Stomach (tissue), 9 donors: ENCODE measurements around the gene CCSER1. TPM values are rescaled to one million over a fixed set of nuclear protein-coding genes. Genes with fewer than 3 reads are reported as not detected.

Experiments
- DNase-seq, 2 donors: peaks; one replicate each; pipeline versions ENCODE4 v3.0.0 to v3.0.0-alpha.2; 2013 to 2019
- H3K27ac ChIP-seq, 5 donors: fragments of 200-600 bp in 4 of 5; sonication (generic) in 4 of 5; one replicate each; pipeline ENCODE4 v1.5.1; 2013 to 2019; ENCODE audit warnings: mild to moderate bottlenecking in 1 of 5, moderate library complexity in 1 of 5
- H3K27me3 ChIP-seq, 3 donors: fragments of 200-600 bp; sonication (generic); one replicate each; pipeline ENCODE4 v1.5.1; 2017 to 2019; ENCODE audit warnings: mixed run types in 1 of 3
- H3K36me3 ChIP-seq, 4 donors: fragments of 200-600 bp; sonication (generic); 1 replicate in 3 of 4; 2 replicates in 1 of 4; pipeline ENCODE4 v1.5.1; 2016 to 2019
- H3K4me1 ChIP-seq, 4 donors: fragments of 200-600 bp; sonication (generic); one replicate each; pipeline ENCODE4 v1.5.1; 2016 to 2019
- H3K4me3 ChIP-seq, 4 donors: fragments of 200-600 bp; sonication (generic) in 3 of 4; one replicate each; pipeline ENCODE4 v1.5.1; 2016 to 2019; ENCODE audit warnings: mild to moderate bottlenecking in 1 of 4
- H3K9me3 ChIP-seq, 4 donors: fragments of 200-600 bp; sonication (generic); one replicate each; pipeline ENCODE4 v1.5.1; 2016 to 2019
- CTCF ChIP-seq, 7 experiments: fragments of 450-650 bp in 4 of 7; fragments of 200-600 bp in 3 of 7; sonication (generic) in 3 of 7; IDR thresholded peaks; one replicate each; pipeline ENCODE4 v1.5.1; 2016 to 2019; ENCODE audit warnings: antibody characterized with exemption in 7 of 7, control low read depth in 2 of 7, mild to moderate bottlenecking in 1 of 7
- EP300 ChIP-seq: sonication (generic); formaldehyde crosslinking; IDR thresholded peaks from one replicate; pipeline ENCODE4 v1.6.1; 2017; ENCODE audit warnings: antibody characterized with exemption
- POLR2A ChIP-seq, 4 donors: fragments of 450-650 bp; IDR thresholded peaks; one replicate each; pipeline ENCODE4 v1.6.1; 2016; ENCODE audit warnings: antibody characterized with exemption in 4 of 4, control low read depth in 2 of 4, mild to moderate bottlenecking in 1 of 4, moderate library complexity in 1 of 4
- POLR2AphosphoS5 ChIP-seq, 3 donors: sonication (generic); formaldehyde crosslinking; IDR thresholded peaks; one replicate each; pipeline ENCODE4 v1.6.1; 2016; ENCODE audit warnings: antibody characterized with exemption in 3 of 3
- WGBS, 5 donors: extraction: QIAGEN DNeasy Blood & Tissue Kit in 3 of 5; methylation state at CpG; one replicate each; pipeline versions ENCODE4 v1.1.5 to v1.1.7; 2013 to 2018; 5-methylcytosine and 5-hydroxymethylcytosine counted together
- intact Hi-C: fragments of 100-400 bp; cut with DNase I; formaldehyde crosslinking; loops from one replicate; pipeline ENCODE4 v1.15.1; 2023; ENCODE audit warnings: low total_unique reads
- polyA plus RNA-seq, 3 donors: library from polyadenylated mRNA; stranded (reverse); fragments of 200-250 nt; gene quantifications; one replicate each; pipeline ENCODE4 v1.2.3, GENCODE V29; 2013
- total RNA-seq, 5 donors: library from RNA; depleted of rRNA; stranded (reverse); fragments of >200 nt; gene quantifications; one replicate each; pipeline versions ENCODE4 v1.1.0 to v1.2.3, GENCODE V29; 2014 to 2016
- donor health status: healthy with polysubstance abuse.
- donor health status: Bipolar disorder and iron deficiency.
- donor health status: healthy.

The CCSER1 gene
- total and polyA plus RNA-seq, 8 donors = 0.33 to 149 (median 15.2) TPM

- Histone ChIP-seq H3K4me1 (no peaks in the 10 kb centered on the region), H3K27ac (no peak overlapping the region), H3K4me3 (no peak overlapping the region), H3K9me3 (no peaks in the 10 kb centered on the region), H3K27me3 (no peaks in the 10 kb centered on the region), H3K36me3 (no peaks in the 10 kb centered on the region)
- WGBS, 5 donors = 0 to 4% (median 1%) methylated on average over 2 of the region's 2 CpGs
- peak in 1 of 2 donors; percentile 66 for DNase-seq
- intact Hi-C loops = no loop called here
- no peak for TF ChIP-seq POLR2A (IDR thresholded peaks at IDR 0.05)
- TF ChIP-seq EP300 = no peak
- TF ChIP-seq POLR2AphosphoS5 (IDR thresholded peaks at IDR 0.05) = no peak
- peak in 2 of 7 experiments; percentile 38 to 50 for TF ChIP-seq CTCF (IDR thresholded peaks at IDR 0.05)
Observed at GRCh38 chr4:90419124-90419711, 292.0 kb downstream of the CCSER1 start.

- Histone ChIP-seq H3K36me3 (no peaks in the 10 kb centered on the region), H3K27ac (no peak overlapping the region), H3K27me3 (no peaks in the 10 kb centered on the region), H3K4me3 (no peak overlapping the region), H3K4me1 (no peaks in the 10 kb centered on the region), H3K9me3 (no peaks in the 10 kb centered on the region)
- 42 to 72% (median 54%) methylated on average over 2 of the region's 2 CpGs for WGBS, 5 donors
- intact Hi-C loops = no loop called here
- DNase-seq = no peak
- TF ChIP-seq CTCF (IDR thresholded peaks at IDR 0.05) = no peak
- TF ChIP-seq POLR2AphosphoS5 (IDR thresholded peaks at IDR 0.05) = no peak
- TF ChIP-seq POLR2A (IDR thresholded peaks at IDR 0.05) = no peak
- TF ChIP-seq EP300 = no peak
Observed at GRCh38 chr4:90421161-90421560, 294.0 kb downstream of the CCSER1 start.

DNA sequence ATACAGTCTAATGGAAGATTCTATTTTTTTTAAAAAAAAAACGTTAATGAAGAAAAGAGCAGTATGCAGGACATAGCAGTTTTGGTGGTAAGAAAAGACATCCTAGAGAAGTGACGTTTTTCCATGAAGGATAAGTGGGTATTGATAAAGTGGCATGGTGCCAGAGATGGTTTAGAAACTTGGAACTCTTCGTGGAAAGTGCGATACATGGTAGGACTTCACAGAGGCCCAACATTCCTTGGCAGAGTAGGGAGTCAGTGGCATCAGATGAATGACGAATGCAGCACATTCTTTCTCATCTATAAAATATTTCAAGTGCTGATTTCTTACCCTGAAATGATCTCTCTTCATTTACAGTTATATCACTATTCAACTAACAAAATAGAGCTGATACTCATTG lies 298.7 kb downstream of the CCSER1 start:
- WGBS, 5 donors = 67 to 76% (median 69%) methylated on average over 5 of the region's 5 CpGs
- no peak overlapping the region for H3K4me3 ChIP-seq
- H3K36me3 ChIP-seq = no peaks in the 10 kb centered on the region
- intact Hi-C loops = no loop called here
- H3K9me3 ChIP-seq = no peaks in the 10 kb centered on the region
- no peak overlapping the region for H3K27ac ChIP-seq
- no peaks in the 10 kb centered on the region for H3K4me1 ChIP-seq
- DNase-seq = no peak
- no peaks in the 10 kb centered on the region for H3K27me3 ChIP-seq
- TF ChIP-seq CTCF (IDR thresholded peaks at IDR 0.05) (no peak), POLR2A (IDR thresholded peaks at IDR 0.05) (no peak), POLR2AphosphoS5 (IDR thresholded peaks at IDR 0.05) (no peak), EP300 (no peak)

DNA sequence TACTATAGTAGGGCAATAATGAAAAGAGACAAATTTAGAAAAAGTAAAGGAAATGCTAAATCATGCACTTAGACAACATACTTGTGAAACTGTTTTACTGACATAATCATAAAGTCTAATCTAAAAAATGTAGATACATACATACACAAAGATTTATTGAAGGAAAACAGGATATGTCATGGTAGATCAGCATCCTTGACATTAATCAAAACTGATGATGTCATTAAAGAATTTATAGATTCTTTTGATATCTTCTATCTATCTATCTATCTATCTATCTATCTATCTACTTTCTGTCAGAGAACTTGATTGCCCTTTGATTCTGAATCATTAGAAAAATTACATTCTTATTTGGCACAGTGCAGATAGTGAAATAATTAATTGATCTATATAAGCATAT lies 311.3 kb downstream of the CCSER1 start:
- H3K36me3 ChIP-seq = no peaks in the 10 kb centered on the region
- no peak for DNase-seq
- no peaks in the 10 kb centered on the region for H3K27me3 ChIP-seq
- no peak overlapping the region for H3K27ac ChIP-seq
- no peaks in the 10 kb centered on the region for H3K9me3 ChIP-seq
- TF ChIP-seq POLR2A (IDR thresholded peaks at IDR 0.05) (no peak), CTCF (IDR thresholded peaks at IDR 0.05) (no peak), POLR2AphosphoS5 (IDR thresholded peaks at IDR 0.05) (no peak), EP300 (no peak)
- no peak overlapping the region for H3K4me3 ChIP-seq
- intact Hi-C loops = no loop called here
- H3K4me1 ChIP-seq = peaks cover 0 to 10% (median 0%) of the 10 kb centered on the region in 4 donors
